Measurements from ENCODE around the gene VPS72. TPM values are rescaled to one million over a fixed set of nuclear protein-coding genes. Genes with fewer than 3 reads are reported as not detected.
A peak's percentile ranks its signal among the peaks of the same experiment; 100 is the strongest.

Gene VPS72
- total RNA-seq, 1 experiment from 2014 or later, result 75.1 TPM

- intact Hi-C loops (cut with micrococcal nuclease), result loop anchor here (5.0 kb wide), 1 partner anchor 45 kb away; no protein-coding TSS in a partner anchor
- ChIA-PET POLR2A (ENCODE audit: unreplicated experiment) (no interaction called here), CTCF (no interaction called here)
- no peaks in the 10 kb centered on the region for H3K79me2 ChIP-seq (ENCODE audit: low read length)
- no peak overlapping the region for H3K4me3 ChIP-seq (ENCODE audit: low read length)
- no TSS peak for BruUV-seq (replicated peaks)
- no peak for ATAC-seq
- no peaks in the 10 kb centered on the region for H3K27me3 ChIP-seq (ENCODE audit: low read length)
- H3K4me2 ChIP-seq (ENCODE audit: low read length), result no peak overlapping the region
- H4K20me1 ChIP-seq (ENCODE audit: low read length), result no peaks in the 10 kb centered on the region
- no peak for TF ChIP-seq EZH2phosphoT487 (IDR thresholded peaks at IDR 0.05; ENCODE audit: borderline replicate concordance, low read length)
- no peak for TF ChIP-seq EZH2 (IDR thresholded peaks at IDR 0.05; ENCODE audit: low read length, unreplicated experiment)
- TF ChIP-seq, protein P1, sequence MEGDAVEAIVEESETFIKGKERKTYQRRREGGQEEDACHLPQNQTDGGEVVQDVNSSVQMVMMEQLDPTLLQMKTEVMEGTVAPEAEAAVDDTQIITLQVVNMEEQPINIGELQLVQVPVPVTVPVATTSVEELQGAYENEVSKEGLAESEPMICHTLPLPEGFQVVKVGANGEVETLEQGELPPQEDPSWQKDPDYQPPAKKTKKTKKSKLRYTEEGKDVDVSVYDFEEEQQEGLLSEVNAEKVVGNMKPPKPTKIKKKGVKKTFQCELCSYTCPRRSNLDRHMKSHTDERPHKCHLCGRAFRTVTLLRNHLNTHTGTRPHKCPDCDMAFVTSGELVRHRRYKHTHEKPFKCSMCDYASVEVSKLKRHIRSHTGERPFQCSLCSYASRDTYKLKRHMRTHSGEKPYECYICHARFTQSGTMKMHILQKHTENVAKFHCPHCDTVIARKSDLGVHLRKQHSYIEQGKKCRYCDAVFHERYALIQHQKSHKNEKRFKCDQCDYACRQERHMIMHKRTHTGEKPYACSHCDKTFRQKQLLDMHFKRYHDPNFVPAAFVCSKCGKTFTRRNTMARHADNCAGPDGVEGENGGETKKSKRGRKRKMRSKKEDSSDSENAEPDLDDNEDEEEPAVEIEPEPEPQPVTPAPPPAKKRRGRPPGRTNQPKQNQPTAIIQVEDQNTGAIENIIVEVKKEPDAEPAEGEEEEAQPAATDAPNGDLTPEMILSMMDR (conservative IDR thresholded peaks at IDR 0.05; ENCODE audit: low read depth, low read length), result no peak
- no peak for DNase-seq
- H3K27ac ChIP-seq (ENCODE audit: low read length), result no peak overlapping the region
- no peak overlapping the region for H2AFZ ChIP-seq (ENCODE audit: low read length)
- no peaks in the 10 kb centered on the region for H3F3A ChIP-seq (ENCODE audit: low read length, unreplicated experiment)
- H3K9ac ChIP-seq (ENCODE audit: low read length), result no peak overlapping the region
- H3K9me3 ChIP-seq (ENCODE audit: low read length), result no peaks in the 10 kb centered on the region
- peaks cover 8% of the 10 kb centered on the region; the same call in 1 of the 2 replicates for H3K4me1 ChIP-seq (ENCODE audit: insufficient read depth, low read length)
- H3K9me2 ChIP-seq (replicated peaks; ENCODE audit: low read length), result no peaks in the 10 kb centered on the region
- H3K36me3 ChIP-seq (ENCODE audit: low read depth, low read length), result no peaks in the 10 kb centered on the region
These were observed 42.3 kb downstream of the VPS72 start for GRCh38 chr1:151147665-151148064.

DNA sequence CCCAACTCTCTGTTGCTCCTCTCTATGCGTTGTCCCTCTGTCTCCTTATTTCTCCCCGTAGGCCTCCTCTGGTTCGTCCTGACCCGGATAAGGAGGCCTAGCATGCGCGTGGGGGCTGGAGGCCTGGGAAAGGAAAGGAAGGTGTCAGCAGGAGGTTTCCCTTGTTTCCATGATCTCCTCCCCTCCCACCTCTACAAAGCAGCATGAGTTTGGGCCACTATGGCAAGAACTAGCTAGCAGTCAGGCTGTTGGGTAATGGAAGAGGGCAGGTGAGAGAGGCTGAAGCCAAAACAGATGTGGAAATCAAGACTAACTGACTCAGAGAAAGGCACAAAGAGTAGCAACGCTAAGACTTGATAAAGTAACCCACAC is 42.9 kb downstream of the VPS72 start:
- Histone ChIP-seq H2AFZ (ENCODE audit: low read length) (peak overlapping the region; percentile 83), H3K79me2 (ENCODE audit: low read length) (no peaks in the 10 kb centered on the region), H3K27ac (ENCODE audit: low read length) (no peak overlapping the region), H3K4me1 (ENCODE audit: insufficient read depth, low read length) (peaks cover 8% of the 10 kb centered on the region; the same call in 1 of the 2 replicates), H3K27me3 (ENCODE audit: low read length) (no peaks in the 10 kb centered on the region), H3K9me2 (replicated peaks; ENCODE audit: low read length) (no peaks in the 10 kb centered on the region), H3K4me3 (ENCODE audit: low read length) (peak overlapping the region; percentile 70), H4K20me1 (ENCODE audit: low read length) (no peaks in the 10 kb centered on the region), H3K9me3 (ENCODE audit: low read length) (no peaks in the 10 kb centered on the region), H3K4me2 (ENCODE audit: low read length) (peak overlapping the region; percentile 93), H3K36me3 (ENCODE audit: low read depth, low read length) (no peaks in the 10 kb centered on the region), H3F3A (ENCODE audit: low read length, unreplicated experiment) (no peaks in the 10 kb centered on the region), H3K9ac (ENCODE audit: low read length) (peak overlapping the region; percentile 10; the same call in 1 of the 2 replicates)
- ChIA-PET POLR2A (ENCODE audit: unreplicated experiment) (no interaction called here), CTCF (no interaction called here)
- intact Hi-C loops (cut with micrococcal nuclease), result loop anchor here (5.0 kb wide), 1 partner anchor 45 kb away; no protein-coding TSS in a partner anchor
- no TSS peak for BruUV-seq (replicated peaks)
- ATAC-seq, result no peak; the same call in 1 of the 2 replicates
- DNase-seq, result no peak
- no peak for TF ChIP-seq EZH2phosphoT487 (IDR thresholded peaks at IDR 0.05; ENCODE audit: borderline replicate concordance, low read length)

DNA sequence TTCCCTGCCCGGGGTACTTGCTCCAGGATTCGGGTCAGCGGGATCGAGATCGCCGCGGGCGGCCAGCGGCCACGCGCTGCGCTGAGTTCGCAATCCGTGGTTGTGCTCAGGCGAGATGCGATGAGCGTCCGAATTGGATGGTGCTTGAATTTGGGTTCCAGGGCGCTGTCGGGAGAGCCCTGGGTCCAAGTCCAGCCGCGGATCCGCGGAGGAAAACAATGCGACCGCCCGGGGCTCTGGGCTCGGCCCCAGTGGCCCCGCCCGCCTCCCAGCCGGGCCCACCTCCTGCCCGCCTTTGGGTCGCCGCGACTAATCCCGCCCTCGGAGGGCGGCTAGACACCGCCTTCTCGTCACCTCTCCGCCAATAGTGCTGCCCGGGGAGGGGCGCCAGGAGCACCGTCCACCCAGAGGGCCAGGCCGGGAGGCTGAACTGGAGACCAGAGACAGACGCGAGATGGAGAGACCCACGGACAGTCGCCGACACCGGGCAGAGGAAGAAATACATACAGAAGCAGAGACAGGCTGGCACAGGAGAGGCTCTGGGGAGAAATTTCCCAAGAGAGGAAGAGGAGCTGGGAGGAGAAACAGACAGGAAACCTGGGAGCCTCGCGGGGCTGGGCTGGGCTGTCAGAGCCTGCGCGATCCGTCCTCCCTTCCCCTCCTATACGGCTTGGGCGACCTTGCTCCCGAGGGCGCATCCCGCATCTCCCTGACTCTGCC is 43.4 kb downstream of the VPS72 start, which contains the start of gene SEMA6C:
Gene SEMA6C, minus strand, starts transcription at position 220 of the 720 bp plus-strand sequence. CDS start 4,010 bp downstream, outside the sequence.
- H3K4me3 ChIP-seq (ENCODE audit: low read length), result peak within 1 kb of the TSS; percentile 70
- intact Hi-C loops (cut with micrococcal nuclease), result loop anchor here (5.0 kb wide), 1 partner anchor 44 kb away; no protein-coding TSS in a partner anchor
- H3K4me2 ChIP-seq (ENCODE audit: low read length), result peak within 1 kb of the TSS; percentile 93
- TF ChIP-seq EZH2phosphoT487 (IDR thresholded peaks at IDR 0.05; ENCODE audit: borderline replicate concordance, low read length), result no peak
- no peak for TF ChIP-seq EZH2 (IDR thresholded peaks at IDR 0.05; ENCODE audit: low read length, unreplicated experiment)
- TF ChIP-seq, protein P1 (conservative IDR thresholded peaks at IDR 0.05; ENCODE audit: low read depth, low read length), result no peak
- BruUV-seq (replicated peaks), result TSS peak; percentile 90
- peak within 1 kb of the TSS; percentile 83 for H2AFZ ChIP-seq (ENCODE audit: low read length)
- ChIA-PET POLR2A (ENCODE audit: unreplicated experiment) (no interaction called here), CTCF (no interaction called here)
- H3K36me3 ChIP-seq (ENCODE audit: low read depth, low read length), result no peaks in the 10 kb centered on the region
- no peaks in the 10 kb centered on the region for H3F3A ChIP-seq (ENCODE audit: low read length, unreplicated experiment)
- peak; percentile 100 for ATAC-seq
- H3K4me1 ChIP-seq (ENCODE audit: insufficient read depth, low read length), result peaks cover 8% of the 10 kb centered on the region; the same call in 1 of the 2 replicates
- H3K79me2 ChIP-seq (ENCODE audit: low read length), result no peaks in the 10 kb centered on the region
- no peaks in the 10 kb centered on the region for H3K27me3 ChIP-seq (ENCODE audit: low read length)
- no peaks in the 10 kb centered on the region for H3K9me3 ChIP-seq (ENCODE audit: low read length)
- H3K9ac ChIP-seq (ENCODE audit: low read length), result peak within 1 kb of the TSS; percentile 49
- H4K20me1 ChIP-seq (ENCODE audit: low read length), result no peaks in the 10 kb centered on the region
- peak; percentile 96 for DNase-seq
- H3K9me2 ChIP-seq (replicated peaks; ENCODE audit: low read length), result no peaks in the 10 kb centered on the region
- no peak within 1 kb of the TSS for H3K27ac ChIP-seq (ENCODE audit: low read length)

Measured in PC-3 (cell line).